ENCODE data around the gene MTR.
A peak's percentile ranks its signal among the peaks of the same experiment; 100 is the strongest.

The MTR gene

GRCh38 chr1:236795035-236795756 is at the start of gene MTR:
MTR (plus strand) TSS chr1:236795292; CDS start chr1:236795704, 412 bp downstream.
- peak; percentile 90 for DNase-seq

GRCh38 chr1:236746785-236747184 is 48.3 kb upstream of the MTR start:
- DNase-seq, result no peak

- DNase-seq, result no peak
Measured at GRCh38 chr1:236747311-236747985, 47.6 kb upstream of the MTR start.

- DNase-seq, result no peak
Measured at GRCh38 chr1:236748268-236748870, 46.7 kb upstream of the MTR start.

- DNase-seq, result no peak
Measured at GRCh38 chr1:236750928-236751327, 44.2 kb upstream of the MTR start.

- no peak for DNase-seq
Measured at GRCh38 chr1:236751385-236751784, 43.7 kb upstream of the MTR start.

GRCh38 chr1:236751935-236752334 is 43.2 kb upstream of the MTR start:
- DNase-seq, result no peak

- DNase-seq, result peak; percentile 12
Measured at GRCh38 chr1:236753516-236753915, 41.6 kb upstream of the MTR start.

GRCh38 chr1:236753964-236754363 is 41.1 kb upstream of the MTR start:
- DNase-seq, result no peak

- DNase-seq, result no peak
Measured at GRCh38 chr1:236754525-236755210, 40.4 kb upstream of the MTR start.

- no peak for DNase-seq
Measured at GRCh38 chr1:236757640-236758039, 37.5 kb upstream of the MTR start.

- DNase-seq, result no peak
Measured at GRCh38 chr1:236759252-236759859, 35.7 kb upstream of the MTR start.

GRCh38 chr1:236760480-236760879 is 34.6 kb upstream of the MTR start:
- DNase-seq, result no peak

GRCh38 chr1:236760986-236761385 is 34.1 kb upstream of the MTR start:
- no peak for DNase-seq

- DNase-seq, result no peak
Measured at GRCh38 chr1:236761397-236762132, 33.5 kb upstream of the MTR start.

GRCh38 chr1:236762410-236762809 is 32.7 kb upstream of the MTR start:
- DNase-seq, result no peak

GRCh38 chr1:236765831-236766230 is 29.3 kb upstream of the MTR start:
- DNase-seq, result no peak

GRCh38 chr1:236766506-236766905 is 28.6 kb upstream of the MTR start:
- DNase-seq, result no peak

GRCh38 chr1:236767276-236767675 is 27.8 kb upstream of the MTR start:
- no peak for DNase-seq

GRCh38 chr1:236768601-236769000 is 26.5 kb upstream of the MTR start:
- DNase-seq, result no peak

- DNase-seq, result no peak
Measured at GRCh38 chr1:236773919-236774318, 21.2 kb upstream of the MTR start.

GRCh38 chr1:236774926-236775325 is 20.2 kb upstream of the MTR start:
- no peak for DNase-seq

Data from NCI-H1105 treated with DMSO at 0.1 percent for 48 hours (cell line).